AG09309 (cell line): ENCODE results near the gene GARIN3.

Experiments
- DNase-seq: peaks from one replicate; pipeline ENCODE4 v3.0.0-alpha.2; 2010; ENCODE audit warnings: low read depth
- H3K4me3 ChIP-seq: 2 replicates; pipeline ENCODE4 v1.5.1; 2011; ENCODE audit warnings: mild to moderate bottlenecking, low read depth, low read length, moderate library complexity; ENCODE audit not compliant: control insufficient read depth
- TF ChIP-seq, protein P1 (sequence below): IDR thresholded peaks from 2 replicates; pipeline ENCODE4 v1.5.1; 2011; ENCODE audit warnings: mild to moderate bottlenecking, low read depth, low read length, inconsistent platforms; ENCODE audit not compliant: insufficient read depth, control insufficient read depth; ENCODE audit errors: missing control alignments

Gene GARIN3

DNA sequence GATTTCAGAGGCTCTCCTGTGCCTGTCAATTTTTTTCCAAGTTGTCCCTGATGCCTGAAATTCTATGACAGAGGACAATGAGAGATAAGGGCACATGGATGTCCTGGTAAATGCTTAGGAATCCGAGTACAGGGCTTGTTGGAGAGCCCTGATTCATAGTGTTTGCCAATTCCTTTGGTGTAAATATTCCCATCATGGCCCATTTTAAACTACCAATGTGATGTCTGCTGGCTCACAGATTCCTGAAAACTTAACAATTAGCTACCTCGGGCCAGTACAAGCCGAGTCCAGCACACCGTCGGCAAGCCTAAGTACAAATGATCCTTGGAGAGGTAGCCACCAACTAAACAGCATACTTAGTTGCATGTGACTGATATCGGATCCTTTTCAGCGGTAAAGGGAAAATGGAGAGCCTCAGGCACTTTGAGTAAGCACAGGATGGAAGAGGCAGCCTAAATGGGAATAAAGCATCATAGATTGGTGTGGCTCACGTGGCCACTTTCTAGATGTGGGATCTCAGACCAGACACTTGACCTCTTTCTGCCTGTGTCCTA lies 18.1 kb upstream of the GARIN3 start:
- no peak for DNase-seq
- TF ChIP-seq, protein P1, sequence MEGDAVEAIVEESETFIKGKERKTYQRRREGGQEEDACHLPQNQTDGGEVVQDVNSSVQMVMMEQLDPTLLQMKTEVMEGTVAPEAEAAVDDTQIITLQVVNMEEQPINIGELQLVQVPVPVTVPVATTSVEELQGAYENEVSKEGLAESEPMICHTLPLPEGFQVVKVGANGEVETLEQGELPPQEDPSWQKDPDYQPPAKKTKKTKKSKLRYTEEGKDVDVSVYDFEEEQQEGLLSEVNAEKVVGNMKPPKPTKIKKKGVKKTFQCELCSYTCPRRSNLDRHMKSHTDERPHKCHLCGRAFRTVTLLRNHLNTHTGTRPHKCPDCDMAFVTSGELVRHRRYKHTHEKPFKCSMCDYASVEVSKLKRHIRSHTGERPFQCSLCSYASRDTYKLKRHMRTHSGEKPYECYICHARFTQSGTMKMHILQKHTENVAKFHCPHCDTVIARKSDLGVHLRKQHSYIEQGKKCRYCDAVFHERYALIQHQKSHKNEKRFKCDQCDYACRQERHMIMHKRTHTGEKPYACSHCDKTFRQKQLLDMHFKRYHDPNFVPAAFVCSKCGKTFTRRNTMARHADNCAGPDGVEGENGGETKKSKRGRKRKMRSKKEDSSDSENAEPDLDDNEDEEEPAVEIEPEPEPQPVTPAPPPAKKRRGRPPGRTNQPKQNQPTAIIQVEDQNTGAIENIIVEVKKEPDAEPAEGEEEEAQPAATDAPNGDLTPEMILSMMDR = no peak
- H3K4me3 ChIP-seq = no peak overlapping the region

DNA sequence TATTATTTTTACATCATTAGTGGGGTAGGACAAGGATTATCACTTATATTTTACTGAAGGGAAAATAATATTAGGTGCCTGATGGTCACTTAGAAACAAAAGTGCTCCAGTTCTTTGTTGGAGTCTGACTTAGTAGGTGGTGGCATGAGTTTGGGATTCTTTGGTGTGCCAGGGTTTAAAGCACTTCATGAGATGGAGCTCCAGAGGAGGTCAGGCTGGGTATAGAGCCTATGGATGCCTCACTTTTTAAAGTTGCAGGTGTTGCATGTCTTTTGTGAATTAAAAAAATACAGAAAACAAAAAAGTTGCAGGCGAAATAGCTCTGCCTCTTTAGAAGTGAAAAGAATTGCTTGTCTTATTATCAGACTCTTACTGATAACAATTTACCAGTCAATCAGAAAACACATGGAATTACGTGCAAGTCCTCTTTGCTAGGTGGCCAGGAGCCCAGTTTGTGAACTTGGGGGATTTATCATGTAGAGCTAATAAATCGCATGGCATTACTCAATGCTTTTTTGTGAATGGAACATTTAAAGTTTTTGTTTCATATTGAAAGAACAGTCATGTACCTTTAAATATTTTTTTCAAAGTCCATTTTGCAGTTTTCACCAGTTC lies 16.2 kb upstream of the GARIN3 start:
- DNase-seq = no peak
- TF ChIP-seq, protein P1 = no peak
- H3K4me3 ChIP-seq = no peak overlapping the region

DNA sequence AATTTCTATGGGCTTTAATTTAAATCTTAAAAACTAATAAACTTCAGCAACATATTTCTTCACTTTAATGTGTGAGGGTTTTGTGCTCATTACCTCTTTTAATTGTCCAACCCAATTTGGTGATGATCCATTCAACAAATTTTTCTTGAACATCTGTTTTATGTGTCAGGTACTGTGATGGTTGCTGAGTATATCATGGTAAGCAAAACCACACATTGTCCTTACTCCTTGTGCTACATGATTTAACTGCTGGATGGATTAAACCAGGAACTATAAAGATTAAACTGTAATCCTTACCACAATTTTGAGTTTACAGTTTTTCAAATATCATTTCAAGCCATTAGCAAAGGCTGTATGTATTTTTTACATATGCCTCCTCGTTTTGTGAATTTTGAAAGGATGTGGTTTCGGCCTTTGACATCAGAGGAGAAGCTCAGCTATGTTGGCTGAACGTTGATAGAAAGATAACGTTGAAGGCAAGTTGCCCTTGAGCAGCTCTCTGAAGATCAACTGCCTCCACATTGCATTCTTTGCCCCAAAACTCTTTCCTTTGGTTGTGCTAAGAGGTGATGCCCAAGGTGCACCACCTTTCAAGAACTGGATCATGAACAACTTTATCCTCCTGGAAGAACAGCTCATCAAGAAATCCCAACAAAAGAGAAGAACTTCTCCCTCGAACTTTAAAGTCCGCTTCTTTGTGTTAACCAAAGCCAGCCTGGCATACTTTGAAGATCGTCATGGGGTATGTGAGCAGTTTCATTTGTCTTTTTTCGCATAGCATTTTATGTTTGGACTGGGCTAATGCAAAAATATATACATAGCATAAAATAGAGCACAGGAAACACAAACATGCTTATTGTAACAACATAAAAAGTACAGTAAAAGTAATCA lies 14.6 kb upstream of the GARIN3 start, which contains the start of gene ITK:
Gene ITK, plus strand, starts transcription at position 467 of the 891 bp plus-strand sequence. Its CDS starts 138 bp downstream, at position 605.
- no peak for DNase-seq
- TF ChIP-seq, protein P1 = no peak
- no peak within 1 kb of the TSS for H3K4me3 ChIP-seq

DNA sequence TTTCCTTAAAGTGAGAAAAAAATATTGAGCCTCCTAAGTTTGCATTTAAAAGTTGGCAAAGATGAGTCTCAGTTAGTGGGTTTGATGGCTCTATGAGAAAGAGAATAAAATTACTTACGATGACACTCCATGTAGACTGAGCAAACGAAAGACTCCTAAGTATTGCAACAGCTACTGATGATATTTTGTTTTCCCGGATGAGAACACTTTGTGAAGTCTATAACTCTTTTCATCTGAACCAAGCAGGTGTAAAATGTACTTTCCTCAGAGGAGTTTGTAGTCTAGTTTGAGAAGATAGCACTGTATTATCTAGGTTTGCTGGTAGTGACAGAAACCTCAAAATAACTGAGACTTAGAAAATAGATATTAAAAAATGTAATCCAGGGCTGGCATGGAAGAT lies 12.9 kb upstream of the GARIN3 start:
- TF ChIP-seq, protein P1 = no peak
- H3K4me3 ChIP-seq = no peak overlapping the region
- no peak for DNase-seq

DNA sequence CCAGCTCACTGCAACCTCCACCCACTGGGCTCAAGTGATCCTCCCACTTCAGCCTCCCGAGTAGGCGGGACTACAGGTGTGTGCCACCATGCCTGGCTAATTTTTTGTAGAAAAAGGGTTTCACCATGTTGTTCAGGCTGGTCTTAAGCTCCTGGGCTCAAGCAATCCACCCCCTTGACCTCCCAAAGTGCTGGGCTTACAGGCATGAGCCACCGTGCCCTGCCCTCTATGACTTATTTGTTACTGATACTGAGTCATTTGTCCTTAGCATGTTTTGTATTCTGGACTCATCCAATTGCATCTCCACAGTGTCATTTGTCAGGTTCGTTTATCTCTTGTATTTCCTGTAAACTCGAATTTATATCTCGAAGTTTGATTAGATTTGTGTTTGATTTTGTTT lies 11.9 kb upstream of the GARIN3 start:
- no peak overlapping the region for H3K4me3 ChIP-seq
- TF ChIP-seq, protein P1 = no peak
- DNase-seq = no peak

DNA sequence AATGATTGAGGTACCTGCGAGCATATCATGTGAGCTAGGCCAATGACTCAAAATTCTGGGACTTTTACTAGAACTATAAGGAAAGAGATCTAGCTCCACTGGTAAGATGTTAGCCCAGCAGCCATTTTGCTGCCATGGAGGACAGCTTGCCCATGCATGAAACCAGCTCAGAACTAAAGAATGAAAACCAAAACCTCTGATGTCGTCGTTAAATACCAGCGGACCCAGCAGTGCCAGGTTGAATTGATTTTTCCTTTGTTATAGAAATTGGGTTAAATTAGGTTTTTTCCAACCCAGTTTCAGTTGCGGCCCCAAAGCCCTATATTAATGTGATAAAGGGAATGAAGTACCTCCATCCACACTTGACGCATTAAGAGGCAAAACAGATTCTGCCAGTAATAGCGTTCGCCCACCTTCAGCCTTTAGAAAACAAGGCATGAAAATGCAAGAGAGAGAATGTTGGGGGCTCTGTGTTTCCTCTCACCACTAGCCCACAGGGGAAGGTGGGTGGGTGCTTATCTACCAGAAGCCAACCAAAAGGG lies 9.1 kb upstream of the GARIN3 start:
- no peak overlapping the region for H3K4me3 ChIP-seq
- no peak for DNase-seq
- TF ChIP-seq, protein P1 = no peak
